WTC11 (cell line): Measurements from ENCODE around the gene MAGEF1. TPM values are rescaled to one million over a fixed set of nuclear protein-coding genes. Genes with fewer than 3 reads are reported as not detected.

Experiments
- ATAC-seq: fragments of 200-7000 bp; cut with Tn5 transposase; 2 replicates; pipeline ENCODE4 v1.10.0; 2021; ENCODE audit warnings: mild to moderate bottlenecking, moderate library complexity
- CTCF ChIA-PET: fragments of 300-600 bp; sonication (Branson Sonifier 250); formaldehyde crosslinking; loops from one replicate; lab custom pipeline; 2021; ENCODE audit warnings: antibody characterized with exemption; lab: Charles Lee
- POLR2A ChIA-PET: fragments of 350-600 bp; sonication (Branson Sonifier 250); formaldehyde crosslinking; loops from one replicate; lab custom pipeline; 2021; ENCODE audit warnings: antibody characterized with exemption; lab: Charles Lee
- DNase-seq: peaks from one replicate; pipeline ENCODE4 v3.0.0; 2021; ENCODE audit warnings: low spot score
- H3K27ac Mint-ChIP-seq: 2 replicates; pipeline ENCODE4 v1.8.0; 2021; ENCODE audit warnings: mixed read lengths
- H3K27me3 Mint-ChIP-seq: 2 replicates; pipeline ENCODE4 v1.8.0; 2021; ENCODE audit warnings: low read depth, mild to moderate bottlenecking, moderate library complexity, mixed read lengths
- H3K36me3 Mint-ChIP-seq: 2 replicates; pipeline ENCODE4 v1.8.0; 2021; ENCODE audit warnings: mixed read lengths
- H3K4me1 Mint-ChIP-seq: 2 replicates; pipeline ENCODE4 v1.8.0; 2022; ENCODE audit warnings: mixed read lengths
- H3K4me3 Mint-ChIP-seq: 2 replicates; pipeline ENCODE4 v1.8.0; 2021; ENCODE audit warnings: mild to moderate bottlenecking, moderate library complexity, mixed read lengths
- H3K9me3 Mint-ChIP-seq: 2 replicates; pipeline ENCODE4 v1.8.0; 2021; ENCODE audit warnings: mixed read lengths
- CREB1 ChIP-seq: sonication (generic); formaldehyde crosslinking; IDR thresholded peaks from 2 replicates; pipeline ENCODE4 v1.8.0; 2023; ENCODE audit warnings: mild to moderate bottlenecking, missing genetic modification reagents
- ETV6 ChIP-seq: sonication (generic); formaldehyde crosslinking; IDR thresholded peaks from 2 replicates; pipeline ENCODE4 v1.8.1; 2022; ENCODE audit warnings: mild to moderate bottlenecking, missing genetic modification reagents
- FOXK1 ChIP-seq: sonication (generic); formaldehyde crosslinking; IDR thresholded peaks from 2 replicates; pipeline ENCODE4 v1.8.0; 2022; ENCODE audit warnings: mild to moderate bottlenecking, moderate library complexity, missing genetic modification reagents
- FOXP1 ChIP-seq: sonication (generic); formaldehyde crosslinking; IDR thresholded peaks from 2 replicates; pipeline ENCODE4 v1.8.0; 2022; ENCODE audit warnings: missing genetic modification reagents, mild to moderate bottlenecking, moderate library complexity, borderline replicate concordance
- GABPB1 ChIP-seq: sonication (generic); formaldehyde crosslinking; IDR thresholded peaks from 2 replicates; pipeline ENCODE4 v1.8.1; 2023; ENCODE audit warnings: mild to moderate bottlenecking, missing genetic modification reagents
- NFATC4 ChIP-seq: fragments of 250-450 bp; sonication (Bioruptor Pico); IDR thresholded peaks from 2 replicates; pipeline ENCODE4 v1.9.0; 2021; ENCODE audit warnings: mild to moderate bottlenecking
- NR1H2 ChIP-seq: sonication (generic); formaldehyde crosslinking; IDR thresholded peaks from 2 replicates; pipeline ENCODE4 v1.9.0; 2021; ENCODE audit warnings: mild to moderate bottlenecking, moderate library complexity, missing genetic modification reagents
- TCF7 ChIP-seq: sonication (generic); formaldehyde crosslinking; IDR thresholded peaks from 2 replicates; pipeline ENCODE4 v1.8.0; 2022; ENCODE audit warnings: mild to moderate bottlenecking, low read depth, missing genetic modification reagents, moderate library complexity
- TEAD1 ChIP-seq: sonication (generic); formaldehyde crosslinking; IDR thresholded peaks from 2 replicates; pipeline ENCODE4 v1.8.0; 2022; ENCODE audit warnings: mild to moderate bottlenecking, missing genetic modification reagents
- ZNF263 ChIP-seq: sonication (generic); formaldehyde crosslinking; IDR thresholded peaks from 2 replicates; pipeline ENCODE4 v1.8.1; 2022; ENCODE audit warnings: low read depth, mild to moderate bottlenecking, moderate library complexity, missing genetic modification reagents
- ZNF317 ChIP-seq: sonication (generic); formaldehyde crosslinking; IDR thresholded peaks from 2 replicates; pipeline ENCODE4 v1.8.1; 2023; ENCODE audit warnings: low read depth, mild to moderate bottlenecking, moderate library complexity, missing genetic modification reagents, borderline replicate concordance
- ZNF416 ChIP-seq: fragments of 250-450 bp; sonication (Bioruptor Pico); IDR thresholded peaks from 2 replicates; pipeline ENCODE4 v1.9.0; 2021; ENCODE audit warnings: mild to moderate bottlenecking, inconsistent platforms
- ZNF671 ChIP-seq: fragments of 250-450 bp; sonication (Bioruptor Pico); IDR thresholded peaks from 2 replicates; pipeline ENCODE4 v1.8.0; 2021; ENCODE audit warnings: mild to moderate bottlenecking
- total RNA-seq: library from RNA; stranded (reverse); gene quantifications from 3 replicates; pipeline ENCODE4 v1.2.3, GENCODE V29; 2021
- TF ChIP-seq, protein P1 (sequence below): sonication (generic); formaldehyde crosslinking; conservative IDR thresholded peaks from 2 replicates; pipeline ENCODE4 v1.8.1; 2022; ENCODE audit warnings: mild to moderate bottlenecking, missing genetic modification reagents
- TF ChIP-seq, protein P2 (sequence below): sonication (generic); formaldehyde crosslinking; IDR thresholded peaks from 2 replicates; pipeline ENCODE4 v1.8.1; 2022; ENCODE audit warnings: low read depth, mild to moderate bottlenecking, moderate library complexity, missing genetic modification reagents, borderline replicate concordance
- TF ChIP-seq, protein P3 (sequence below): fragments of 250-450 bp; sonication (Bioruptor Pico); IDR thresholded peaks from 2 replicates; pipeline ENCODE4 v1.9.0; 2021; ENCODE audit warnings: moderate library complexity, mild to moderate bottlenecking, inconsistent platforms, borderline replicate concordance
- TF ChIP-seq, protein P4 (sequence below): fragments of 250-450 bp; sonication (Bioruptor Pico); IDR thresholded peaks from 2 replicates; pipeline ENCODE4 v1.8.0; 2021; ENCODE audit warnings: mild to moderate bottlenecking
- TF ChIP-seq, protein P5 (sequence below): sonication (generic); formaldehyde crosslinking; IDR thresholded peaks from 2 replicates; pipeline ENCODE4 v1.8.1; 2023; ENCODE audit warnings: mild to moderate bottlenecking, missing genetic modification reagents, borderline replicate concordance
- TF ChIP-seq, protein P6 (sequence below): fragments of 250-450 bp; sonication (Bioruptor Pico); IDR thresholded peaks from 2 replicates; pipeline ENCODE4 v1.9.0; 2021; ENCODE audit warnings: mild to moderate bottlenecking
- TF ChIP-seq, protein P7 (sequence below): fragments of 250-450 bp; sonication (Bioruptor Pico); conservative IDR thresholded peaks from 2 replicates; pipeline ENCODE4 v1.9.0; 2021; ENCODE audit warnings: mild to moderate bottlenecking

MAGEF1 gene
- total RNA-seq, 1 experiment from 2014 or later: 72.9 TPM

GRCh38 chr3:184752361-184752760 lies 40.5 kb upstream of the MAGEF1 start:
- TF ChIP-seq, protein P1, sequence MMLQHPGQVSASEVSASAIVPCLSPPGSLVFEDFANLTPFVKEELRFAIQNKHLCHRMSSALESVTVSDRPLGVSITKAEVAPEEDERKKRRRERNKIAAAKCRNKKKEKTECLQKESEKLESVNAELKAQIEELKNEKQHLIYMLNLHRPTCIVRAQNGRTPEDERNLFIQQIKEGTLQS: no peak
- TF ChIP-seq NFATC4 (CRISPR knock-in tag) (no peak), NR1H2 (CRISPR knock-in tag) (no peak), CREB1 (CRISPR knock-in tag) (no peak), TCF7 (no peak), ZNF263 (CRISPR knock-in tag) (no peak), GABPB1 (CRISPR knock-in tag) (no peak), ZNF671 (CRISPR knock-in tag) (no peak), ZNF416 (no peak), ZNF317 (CRISPR knock-in tag) (no peak), FOXK1 (CRISPR knock-in tag) (no peak)
- TF ChIP-seq, protein P2, sequence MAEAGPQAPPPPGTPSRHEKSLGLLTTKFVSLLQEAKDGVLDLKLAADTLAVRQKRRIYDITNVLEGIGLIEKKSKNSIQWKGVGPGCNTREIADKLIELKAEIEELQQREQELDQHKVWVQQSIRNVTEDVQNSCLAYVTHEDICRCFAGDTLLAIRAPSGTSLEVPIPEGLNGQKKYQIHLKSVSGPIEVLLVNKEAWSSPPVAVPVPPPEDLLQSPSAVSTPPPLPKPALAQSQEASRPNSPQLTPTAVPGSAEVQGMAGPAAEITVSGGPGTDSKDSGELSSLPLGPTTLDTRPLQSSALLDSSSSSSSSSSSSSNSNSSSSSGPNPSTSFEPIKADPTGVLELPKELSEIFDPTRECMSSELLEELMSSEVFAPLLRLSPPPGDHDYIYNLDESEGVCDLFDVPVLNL (CRISPR knock-in tag): no peak
- TF ChIP-seq, protein P3, sequence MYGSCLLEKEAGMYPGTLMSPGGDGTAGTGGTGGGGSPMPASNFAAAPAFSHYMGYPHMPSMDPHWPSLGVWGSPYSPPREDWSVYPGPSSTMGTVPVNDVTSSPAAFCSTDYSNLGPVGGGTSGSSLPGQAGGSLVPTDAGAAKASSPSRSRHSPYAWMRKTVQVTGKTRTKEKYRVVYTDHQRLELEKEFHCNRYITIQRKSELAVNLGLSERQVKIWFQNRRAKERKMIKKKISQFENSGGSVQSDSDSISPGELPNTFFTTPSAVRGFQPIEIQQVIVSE: no peak
- TF ChIP-seq, protein P4, sequence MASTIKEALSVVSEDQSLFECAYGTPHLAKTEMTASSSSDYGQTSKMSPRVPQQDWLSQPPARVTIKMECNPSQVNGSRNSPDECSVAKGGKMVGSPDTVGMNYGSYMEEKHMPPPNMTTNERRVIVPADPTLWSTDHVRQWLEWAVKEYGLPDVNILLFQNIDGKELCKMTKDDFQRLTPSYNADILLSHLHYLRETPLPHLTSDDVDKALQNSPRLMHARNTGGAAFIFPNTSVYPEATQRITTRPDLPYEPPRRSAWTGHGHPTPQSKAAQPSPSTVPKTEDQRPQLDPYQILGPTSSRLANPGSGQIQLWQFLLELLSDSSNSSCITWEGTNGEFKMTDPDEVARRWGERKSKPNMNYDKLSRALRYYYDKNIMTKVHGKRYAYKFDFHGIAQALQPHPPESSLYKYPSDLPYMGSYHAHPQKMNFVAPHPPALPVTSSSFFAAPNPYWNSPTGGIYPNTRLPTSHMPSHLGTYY (CRISPR knock-in tag): no peak
- TF ChIP-seq, protein P5, sequence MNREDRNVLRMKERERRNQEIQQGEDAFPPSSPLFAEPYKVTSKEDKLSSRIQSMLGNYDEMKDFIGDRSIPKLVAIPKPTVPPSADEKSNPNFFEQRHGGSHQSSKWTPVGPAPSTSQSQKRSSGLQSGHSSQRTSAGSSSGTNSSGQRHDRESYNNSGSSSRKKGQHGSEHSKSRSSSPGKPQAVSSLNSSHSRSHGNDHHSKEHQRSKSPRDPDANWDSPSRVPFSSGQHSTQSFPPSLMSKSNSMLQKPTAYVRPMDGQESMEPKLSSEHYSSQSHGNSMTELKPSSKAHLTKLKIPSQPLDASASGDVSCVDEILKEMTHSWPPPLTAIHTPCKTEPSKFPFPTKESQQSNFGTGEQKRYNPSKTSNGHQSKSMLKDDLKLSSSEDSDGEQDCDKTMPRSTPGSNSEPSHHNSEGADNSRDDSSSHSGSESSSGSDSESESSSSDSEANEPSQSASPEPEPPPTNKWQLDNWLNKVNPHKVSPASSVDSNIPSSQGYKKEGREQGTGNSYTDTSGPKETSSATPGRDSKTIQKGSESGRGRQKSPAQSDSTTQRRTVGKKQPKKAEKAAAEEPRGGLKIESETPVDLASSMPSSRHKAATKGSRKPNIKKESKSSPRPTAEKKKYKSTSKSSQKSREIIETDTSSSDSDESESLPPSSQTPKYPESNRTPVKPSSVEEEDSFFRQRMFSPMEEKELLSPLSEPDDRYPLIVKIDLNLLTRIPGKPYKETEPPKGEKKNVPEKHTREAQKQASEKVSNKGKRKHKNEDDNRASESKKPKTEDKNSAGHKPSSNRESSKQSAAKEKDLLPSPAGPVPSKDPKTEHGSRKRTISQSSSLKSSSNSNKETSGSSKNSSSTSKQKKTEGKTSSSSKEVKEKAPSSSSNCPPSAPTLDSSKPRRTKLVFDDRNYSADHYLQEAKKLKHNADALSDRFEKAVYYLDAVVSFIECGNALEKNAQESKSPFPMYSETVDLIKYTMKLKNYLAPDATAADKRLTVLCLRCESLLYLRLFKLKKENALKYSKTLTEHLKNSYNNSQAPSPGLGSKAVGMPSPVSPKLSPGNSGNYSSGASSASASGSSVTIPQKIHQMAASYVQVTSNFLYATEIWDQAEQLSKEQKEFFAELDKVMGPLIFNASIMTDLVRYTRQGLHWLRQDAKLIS (CRISPR knock-in tag): no peak
- H3K27me3 Mint-ChIP-seq: peaks cover 11% of the 10 kb centered on the region; the same call in 1 of the 2 replicates
- ChIA-PET CTCF (interaction anchor here (0.6 to 3.1 kb wide), 3 partner anchors 26 to 251 kb away, joined by 3 to 15 read pairs (median 4); no protein-coding TSS in a partner anchor), POLR2A (interaction anchor here (0.8 kb wide), 1 partner anchor 173 kb away, joined by 3 read pairs; no protein-coding TSS in a partner anchor)
- H3K4me3 Mint-ChIP-seq: peak overlapping the region; percentile 11
- peaks cover 4% of the 10 kb centered on the region; the same call in 1 of the 2 replicates for H3K36me3 Mint-ChIP-seq
- peak; percentile 8 for ATAC-seq
- H3K9me3 Mint-ChIP-seq: peaks cover 4% of the 10 kb centered on the region
- peak overlapping the region; percentile 39; the same call in 1 of the 2 replicates for H3K27ac Mint-ChIP-seq
- no peak for DNase-seq
- peaks cover 58% of the 10 kb centered on the region for H3K4me1 Mint-ChIP-seq

DNA sequence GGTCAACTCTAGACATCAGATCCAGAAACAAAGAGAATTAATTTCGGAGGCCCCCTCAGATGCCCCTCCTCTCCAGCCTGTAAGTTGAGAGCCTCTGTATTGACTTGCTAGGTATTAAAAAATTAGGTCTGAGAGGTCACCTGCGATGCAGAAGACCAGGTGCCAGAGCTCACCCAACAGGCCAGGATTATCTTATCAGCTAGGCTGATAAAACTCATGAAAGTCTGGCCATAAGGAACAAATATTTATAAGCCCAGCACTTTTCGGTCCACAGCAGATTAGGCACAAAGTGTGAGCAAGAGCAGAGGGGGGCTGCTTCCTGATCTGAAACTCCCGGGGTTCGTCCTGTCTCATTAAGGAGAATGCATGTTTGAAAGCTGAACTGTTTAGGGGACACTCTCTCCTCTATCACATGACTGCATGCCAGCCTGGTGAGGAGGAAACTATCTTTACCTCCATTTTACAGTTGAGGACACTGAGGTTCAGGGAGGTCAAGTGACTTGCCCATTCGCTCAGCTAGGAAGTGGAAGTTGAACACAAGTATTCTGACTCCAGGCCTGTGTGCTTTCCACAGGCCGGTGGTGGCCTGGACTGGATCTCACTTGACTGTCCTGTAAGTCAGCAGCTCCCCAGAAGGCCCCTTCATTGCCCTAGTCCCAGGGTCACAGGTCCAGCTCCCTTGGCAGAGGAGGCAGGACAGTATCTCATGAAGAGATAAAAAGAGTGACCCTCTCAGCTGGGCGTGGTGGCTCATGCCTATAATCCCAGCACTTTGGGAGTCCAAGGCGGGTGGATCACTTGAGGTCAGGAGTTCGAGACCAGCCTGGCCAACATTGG lies 39.6 kb upstream of the MAGEF1 start:
- ChIA-PET POLR2A (interaction anchor here (0.8 kb wide), 1 partner anchor 172 kb away, joined by 3 read pairs; no protein-coding TSS in a partner anchor), CTCF (interaction anchor here (0.6 to 3.1 kb wide), 8 partner anchors 9 to 524 kb away, joined by 3 to 15 read pairs (median 4); no protein-coding TSS in a partner anchor)
- Mint-ChIP-seq H3K27ac (peak overlapping the region; percentile 32; the same call in 1 of the 2 replicates), H3K4me3 (no peak overlapping the region), H3K36me3 (peaks cover 4% of the 10 kb centered on the region; the same call in 1 of the 2 replicates), H3K4me1 (peaks cover 52% of the 10 kb centered on the region), H3K9me3 (peaks cover 4% of the 10 kb centered on the region), H3K27me3 (peaks cover 11% of the 10 kb centered on the region; the same call in 1 of the 2 replicates)
- ATAC-seq (no peak), DNase-seq (no peak)
- no peak for TF ChIP-seq TEAD1 (CRISPR knock-in tag)
- TF ChIP-seq NFATC4 (CRISPR knock-in tag): no peak
- no peak for TF ChIP-seq ETV6
- TF ChIP-seq ZNF317 (CRISPR knock-in tag): no peak
- TF ChIP-seq, protein P6, sequence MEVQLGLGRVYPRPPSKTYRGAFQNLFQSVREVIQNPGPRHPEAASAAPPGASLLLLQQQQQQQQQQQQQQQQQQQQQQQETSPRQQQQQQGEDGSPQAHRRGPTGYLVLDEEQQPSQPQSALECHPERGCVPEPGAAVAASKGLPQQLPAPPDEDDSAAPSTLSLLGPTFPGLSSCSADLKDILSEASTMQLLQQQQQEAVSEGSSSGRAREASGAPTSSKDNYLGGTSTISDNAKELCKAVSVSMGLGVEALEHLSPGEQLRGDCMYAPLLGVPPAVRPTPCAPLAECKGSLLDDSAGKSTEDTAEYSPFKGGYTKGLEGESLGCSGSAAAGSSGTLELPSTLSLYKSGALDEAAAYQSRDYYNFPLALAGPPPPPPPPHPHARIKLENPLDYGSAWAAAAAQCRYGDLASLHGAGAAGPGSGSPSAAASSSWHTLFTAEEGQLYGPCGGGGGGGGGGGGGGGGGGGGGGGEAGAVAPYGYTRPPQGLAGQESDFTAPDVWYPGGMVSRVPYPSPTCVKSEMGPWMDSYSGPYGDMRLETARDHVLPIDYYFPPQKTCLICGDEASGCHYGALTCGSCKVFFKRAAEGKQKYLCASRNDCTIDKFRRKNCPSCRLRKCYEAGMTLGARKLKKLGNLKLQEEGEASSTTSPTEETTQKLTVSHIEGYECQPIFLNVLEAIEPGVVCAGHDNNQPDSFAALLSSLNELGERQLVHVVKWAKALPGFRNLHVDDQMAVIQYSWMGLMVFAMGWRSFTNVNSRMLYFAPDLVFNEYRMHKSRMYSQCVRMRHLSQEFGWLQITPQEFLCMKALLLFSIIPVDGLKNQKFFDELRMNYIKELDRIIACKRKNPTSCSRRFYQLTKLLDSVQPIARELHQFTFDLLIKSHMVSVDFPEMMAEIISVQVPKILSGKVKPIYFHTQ: no peak
- no peak for TF ChIP-seq FOXP1 (CRISPR knock-in tag)
- TF ChIP-seq, protein P7, sequence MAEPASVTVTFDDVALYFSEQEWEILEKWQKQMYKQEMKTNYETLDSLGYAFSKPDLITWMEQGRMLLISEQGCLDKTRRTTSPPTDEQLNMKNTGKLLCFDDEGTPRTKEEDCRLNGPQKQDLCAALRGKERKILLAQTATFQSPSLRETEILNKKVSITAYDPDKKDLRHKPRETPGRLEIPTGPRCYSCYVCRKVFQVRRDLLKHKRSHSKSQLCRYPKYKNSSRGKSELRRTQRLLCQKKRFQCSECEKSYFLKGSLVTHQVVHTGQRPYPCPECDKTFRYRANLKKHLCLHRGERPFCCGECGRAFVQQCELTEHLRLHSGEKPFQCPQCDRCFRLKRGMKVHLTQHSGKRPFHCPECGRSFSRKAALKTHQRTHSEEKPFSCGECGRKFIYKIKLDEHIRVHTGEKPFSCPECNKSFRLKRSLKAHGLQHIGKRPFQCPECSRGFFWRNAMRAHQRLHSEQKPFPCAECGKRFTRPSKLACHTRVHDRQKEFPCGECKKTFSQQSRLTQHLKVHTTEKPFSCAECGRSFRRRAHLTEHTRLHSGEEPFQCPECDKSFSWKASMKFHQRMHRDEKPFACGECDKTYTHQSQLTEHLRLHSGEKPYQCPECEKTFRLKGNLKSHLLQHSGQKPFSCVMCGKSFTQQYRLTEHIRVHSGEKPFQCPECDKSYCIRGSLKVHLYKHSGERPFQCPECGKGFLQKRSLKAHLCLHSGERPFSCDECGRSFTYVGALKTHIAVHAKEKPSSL (CRISPR knock-in tag): no peak
